Dermis blood vessel endothelial cell (primary cell): Measurements from ENCODE around the gene AKAP6. TPM values are rescaled to one million over a fixed set of nuclear protein-coding genes. Genes with fewer than 3 reads are reported as not detected.
A peak's percentile ranks its signal among the peaks of the same experiment; 100 is the strongest.
"Not testable (repeated sequence)": the region's sequence is repeated elsewhere in the genome, so short reads cannot be mapped to it uniquely, and the experiment has no call there.

Experiments used
- DNase-seq: peaks from one replicate; pipeline ENCODE4 v3.0.0; 2010
- total RNA-seq: library from RNA; depleted of rRNA; stranded (reverse); fragments of >200 nt; gene quantifications from 2 replicates; pipeline ENCODE4 v1.2.3, GENCODE V29; 2014

The AKAP6 gene
- total RNA-seq, 1 donor from 2014 or later = 0.51 TPM

DNA sequence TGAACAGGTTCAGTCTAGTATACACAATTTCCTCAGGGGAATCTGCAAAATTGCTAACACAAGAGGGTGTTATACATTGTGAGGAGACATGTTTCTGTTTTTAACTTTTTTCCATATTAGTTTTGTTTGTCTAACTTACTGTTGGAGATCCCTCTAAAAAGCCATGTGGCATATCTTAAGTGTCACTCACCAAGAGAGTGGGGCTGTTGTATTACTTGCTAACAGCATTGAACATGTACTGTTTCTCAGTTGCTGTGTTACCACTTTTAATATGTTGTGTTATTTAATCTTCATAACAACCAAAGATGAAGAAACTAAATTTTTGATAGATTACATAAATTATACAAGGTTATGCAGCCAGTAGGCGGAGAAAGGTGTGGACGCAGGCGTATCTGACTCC, 455.3 kb downstream of the AKAP6 start:
- DNase-seq = no peak

DNA sequence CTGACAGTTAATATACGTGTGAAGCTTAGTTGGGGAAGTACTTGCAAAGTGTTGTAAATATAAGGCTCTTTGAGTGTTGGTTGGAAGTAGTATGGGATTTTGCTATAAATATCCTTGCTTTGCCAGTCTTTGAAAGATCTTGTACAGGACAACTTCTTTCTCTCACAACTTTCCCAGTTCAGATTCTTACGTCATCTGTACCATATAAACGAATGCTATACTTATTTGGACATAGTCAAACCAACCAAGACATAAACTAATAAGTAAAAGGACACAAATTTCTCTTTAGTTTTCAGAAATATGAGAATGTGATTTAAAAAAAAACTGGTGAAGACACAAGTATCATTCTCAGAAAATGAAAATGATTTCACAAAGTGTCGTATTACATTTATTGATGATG, 456.5 kb downstream of the AKAP6 start:
- no peak for DNase-seq

DNA sequence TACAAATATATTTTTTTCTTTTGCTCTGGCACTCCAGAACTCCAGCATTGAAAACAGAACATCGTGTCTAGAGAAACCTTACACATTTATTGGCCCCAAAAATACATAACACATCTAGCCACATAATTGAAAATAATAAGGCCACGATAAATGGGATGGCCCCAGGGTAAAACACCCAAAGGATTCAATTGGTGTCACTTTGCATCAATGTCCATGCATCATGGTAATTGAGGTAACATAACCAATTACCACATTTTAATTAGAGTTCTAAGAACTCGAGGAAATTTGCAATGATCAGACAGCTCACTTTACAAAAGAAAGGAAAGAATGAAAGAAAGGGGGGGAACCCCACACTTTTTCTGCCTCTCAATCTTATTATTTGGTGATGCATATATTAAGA, 457.8 kb downstream of the AKAP6 start:
- DNase-seq = no peak

DNA sequence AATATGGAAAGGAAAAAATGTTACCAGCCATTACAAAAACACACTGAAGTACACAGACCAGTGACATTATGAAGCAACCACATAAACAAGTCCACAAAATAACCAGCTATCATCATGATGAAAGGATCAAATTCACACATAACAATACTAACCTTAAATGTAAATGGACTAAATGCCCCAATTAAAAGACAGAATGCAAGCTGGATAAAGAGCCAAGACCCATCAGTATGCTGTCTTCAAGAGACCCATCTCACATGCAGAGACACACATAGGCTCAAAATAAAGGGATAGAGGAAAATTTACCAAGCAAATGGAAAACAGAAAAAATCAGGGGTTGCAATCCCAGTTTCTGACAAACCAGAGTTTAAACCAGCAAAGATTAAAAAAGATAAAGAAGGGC, 463.9 kb downstream of the AKAP6 start:
- DNase-seq = not testable (repeated sequence)

DNA sequence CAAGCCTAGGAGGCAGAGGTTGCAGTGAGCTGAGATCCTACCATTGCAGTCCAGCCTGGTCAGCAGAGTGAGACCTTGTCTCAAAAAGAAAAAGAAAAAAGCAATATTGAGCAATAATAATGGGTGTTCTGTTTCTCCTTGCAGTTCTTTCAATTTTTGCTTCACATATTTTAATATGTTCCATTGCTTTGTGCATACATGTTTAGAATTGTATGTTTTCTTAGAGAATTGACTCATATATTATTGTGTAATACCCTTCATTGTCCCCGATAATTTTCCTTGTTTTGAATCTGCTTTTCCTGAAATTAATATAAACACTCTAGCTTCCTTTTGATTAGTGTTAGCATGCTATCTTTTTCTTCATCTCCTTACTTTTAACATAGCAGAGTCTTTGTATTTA, 471.2 kb downstream of the AKAP6 start:
- DNase-seq = no peak

DNA sequence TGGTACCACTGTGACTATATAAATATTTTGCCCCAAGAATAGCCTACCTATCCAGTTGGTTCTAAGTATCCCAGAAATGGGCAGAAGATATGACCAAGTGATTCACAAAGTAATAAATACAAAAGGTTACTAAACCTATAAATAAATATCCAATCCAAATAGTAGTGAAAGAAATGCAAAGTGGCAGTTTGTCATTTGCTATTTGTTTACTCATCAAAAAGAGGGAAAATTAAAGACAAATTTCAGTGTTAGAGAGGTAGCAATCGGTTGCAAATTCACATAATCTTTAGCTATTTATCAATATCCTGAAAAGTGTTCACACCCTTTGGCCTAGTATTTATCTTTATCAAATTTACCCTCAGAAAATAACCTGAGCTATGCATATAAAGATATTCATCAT, 473.2 kb downstream of the AKAP6 start:
- DNase-seq = no peak

DNA sequence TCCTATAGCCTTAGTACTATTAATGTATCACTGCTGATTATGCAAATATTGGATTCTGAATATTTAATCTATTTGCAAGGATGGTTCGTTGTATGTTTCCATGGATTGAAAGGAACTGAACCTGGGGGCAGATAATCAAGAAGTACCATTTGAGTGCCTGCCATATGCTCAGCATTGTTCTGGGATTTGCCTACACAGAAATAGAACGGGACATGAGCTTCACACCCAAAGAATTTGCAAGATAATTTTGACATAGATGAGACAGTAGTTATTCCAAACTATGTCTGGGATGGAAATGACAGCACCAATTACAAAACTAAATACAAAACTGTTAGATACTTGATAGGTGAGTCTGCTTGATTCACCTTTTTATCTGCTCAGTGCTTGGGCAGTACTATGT, 476.9 kb downstream of the AKAP6 start:
- no peak for DNase-seq

DNA sequence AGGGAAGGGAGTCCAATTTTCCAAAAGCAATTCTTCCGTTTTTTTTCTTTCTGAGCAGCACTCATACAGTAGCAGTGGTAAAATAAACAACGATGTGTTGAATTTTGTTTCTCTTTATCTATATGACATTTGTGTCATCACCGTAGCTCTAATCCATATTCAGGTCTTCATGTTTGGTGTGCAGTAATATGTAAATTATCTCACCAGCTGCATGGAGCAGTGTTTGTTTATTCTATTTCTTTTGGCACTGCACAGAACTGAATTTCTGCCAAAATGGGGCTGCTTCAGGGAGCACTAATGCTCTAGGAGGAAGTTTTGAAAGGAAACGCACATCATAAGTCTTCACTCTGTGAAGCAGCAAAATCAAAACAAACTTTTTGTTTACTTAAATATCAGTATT, 479.5 kb downstream of the AKAP6 start:
- DNase-seq = peak; percentile 45

DNA sequence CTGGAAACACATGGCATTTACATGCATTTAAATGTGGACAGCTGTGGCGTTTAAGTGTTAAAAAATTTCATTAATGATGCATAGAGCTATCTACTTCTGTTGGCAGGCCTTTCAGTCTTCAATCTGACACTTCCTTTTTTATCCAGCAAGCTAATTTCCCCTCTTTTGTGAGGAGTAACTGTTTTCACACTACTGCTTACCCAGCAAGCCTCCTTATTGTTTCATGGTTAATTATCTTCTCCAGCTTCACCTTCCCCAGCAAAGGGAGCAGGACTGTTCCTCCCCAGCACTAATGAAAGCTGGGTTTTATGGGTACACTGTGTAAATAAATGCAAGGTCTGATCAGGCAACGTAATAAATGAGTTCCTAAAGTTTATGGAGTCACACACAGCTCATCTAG, 480.2 kb downstream of the AKAP6 start:
- DNase-seq = peak; percentile 4

DNA sequence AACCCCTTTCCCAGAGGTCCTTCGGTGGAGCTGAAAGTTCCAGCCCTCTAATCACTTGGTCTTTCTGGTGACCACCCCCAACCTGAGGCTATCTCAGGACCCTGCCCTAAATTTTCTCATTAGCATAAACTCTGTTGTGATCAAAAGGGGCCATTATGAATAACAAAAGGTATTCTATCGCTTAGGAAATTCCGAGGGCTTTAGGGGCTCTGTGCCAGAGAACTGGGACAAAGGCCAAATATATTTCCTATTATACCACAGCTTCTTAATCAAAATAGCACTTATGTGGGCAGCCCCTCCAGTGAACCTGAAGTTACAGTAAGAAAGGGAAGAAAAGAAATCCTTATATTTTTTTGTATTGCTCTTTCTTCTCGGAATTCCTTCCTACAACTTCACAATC, 484.3 kb downstream of the AKAP6 start:
- peak; percentile 37 for DNase-seq

DNA sequence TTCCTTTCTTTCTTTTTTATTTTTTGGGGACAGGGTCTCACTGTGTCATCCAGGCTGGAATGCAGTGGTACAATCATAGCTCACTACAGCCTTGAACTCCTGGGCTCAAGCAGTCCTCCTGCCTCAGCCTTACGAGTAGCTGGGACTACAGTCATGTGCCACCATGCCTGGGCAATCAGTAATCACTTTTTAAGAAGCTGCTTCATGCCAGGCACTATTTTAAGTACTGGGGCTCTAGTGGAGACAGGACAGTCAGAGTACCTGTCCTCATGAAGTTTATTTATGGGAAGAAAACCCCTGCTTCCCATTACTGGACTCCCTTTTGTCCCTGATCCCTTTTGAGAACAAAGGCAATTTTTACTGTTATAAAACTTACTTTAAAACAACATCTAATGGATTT, 485.6 kb downstream of the AKAP6 start:
- DNase-seq = no peak

DNA sequence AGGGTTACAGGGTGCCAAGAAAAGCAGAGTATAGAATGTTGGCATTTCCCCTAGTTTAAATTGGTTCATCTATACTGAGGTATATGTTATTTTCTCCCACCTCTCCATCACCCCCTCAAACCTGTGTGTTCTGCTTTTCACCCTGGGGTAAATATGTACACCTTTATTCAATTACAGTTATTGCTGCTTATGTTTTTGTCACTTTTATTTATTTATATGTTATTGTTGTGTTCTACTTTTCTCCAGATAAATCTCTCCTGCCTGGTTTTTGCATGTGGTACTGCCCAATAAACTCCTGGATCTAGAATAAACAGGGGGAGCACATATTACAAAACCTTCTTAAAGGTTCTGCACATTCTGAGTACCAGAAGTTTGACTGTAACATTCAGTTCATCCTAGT, 487.5 kb downstream of the AKAP6 start:
- no peak for DNase-seq

DNA sequence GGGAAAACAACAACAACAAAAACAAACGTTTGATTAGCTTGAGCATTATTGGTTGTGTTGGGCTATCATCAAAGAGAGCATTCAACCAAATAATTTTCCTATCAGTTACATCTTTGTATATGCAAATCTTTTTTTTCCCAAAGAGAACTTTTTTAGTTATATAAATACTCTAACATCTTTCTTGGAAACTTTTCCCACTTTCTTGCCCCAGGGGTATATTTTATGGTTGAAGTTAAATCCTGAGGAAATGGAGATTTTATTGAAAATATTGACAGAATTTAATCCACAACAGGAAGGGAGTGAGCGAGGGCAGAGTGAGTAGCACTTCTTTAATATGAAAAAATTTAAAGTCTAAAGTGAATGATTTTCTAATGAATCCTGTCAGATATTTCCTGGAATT, 488.7 kb downstream of the AKAP6 start:
- DNase-seq = no peak

DNA sequence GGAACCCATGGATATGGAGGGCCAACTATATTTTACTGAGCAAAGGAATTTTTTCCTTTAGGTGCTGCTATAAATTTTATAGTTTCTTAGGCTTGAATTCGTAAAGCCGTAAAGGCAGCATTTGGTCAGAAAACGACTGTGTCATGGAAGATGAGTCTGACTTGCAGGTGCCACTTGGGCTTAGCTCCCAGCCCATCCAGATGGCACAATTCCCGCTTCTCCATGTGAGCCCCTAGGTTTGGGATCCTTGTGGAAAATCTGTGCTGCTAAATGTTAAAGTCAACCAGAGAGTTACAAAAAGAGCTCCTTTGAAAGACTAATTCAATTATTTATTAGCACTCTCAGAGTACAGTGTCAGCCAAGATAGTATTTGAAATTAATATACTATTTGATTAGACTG, 489.5 kb downstream of the AKAP6 start:
- no peak for DNase-seq

DNA sequence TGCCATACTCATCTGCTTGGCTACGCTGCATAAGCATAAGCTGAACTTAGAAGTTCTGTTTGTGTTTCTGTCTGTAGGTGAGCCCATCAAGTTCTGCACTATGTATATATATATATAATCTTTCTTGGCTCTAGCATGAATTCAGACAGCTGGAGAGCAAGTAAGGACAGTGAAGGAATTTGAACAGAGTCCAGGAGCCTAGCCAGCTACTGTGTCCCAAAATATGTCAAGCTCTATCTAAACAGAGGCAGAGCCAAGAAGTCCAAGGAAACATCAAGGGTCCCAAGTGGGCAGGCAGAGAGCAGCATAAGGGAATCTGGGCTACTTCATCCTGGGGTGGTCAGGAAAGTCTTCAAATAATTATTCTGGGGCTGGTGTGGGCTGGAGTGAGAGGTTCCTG, 491.1 kb downstream of the AKAP6 start:
- DNase-seq = no peak

DNA sequence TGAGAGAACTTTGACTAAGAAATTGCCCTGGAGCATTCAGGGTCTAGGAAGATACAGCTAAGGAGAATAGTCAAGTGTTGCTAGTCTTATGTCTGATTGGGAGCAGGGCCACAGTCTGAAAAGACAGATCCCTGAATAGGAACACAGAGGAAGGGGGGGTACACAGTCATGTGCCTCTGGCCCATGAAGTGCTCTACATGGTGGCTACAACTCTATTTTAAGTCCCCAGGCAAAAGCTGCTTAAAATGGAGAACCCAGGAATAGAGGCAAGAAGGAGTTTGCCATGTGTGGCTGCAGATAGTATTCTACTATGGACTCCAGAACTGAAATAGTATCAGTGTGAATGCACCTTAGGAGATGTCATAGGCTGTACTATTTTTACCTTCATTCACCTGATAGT, 491.6 kb downstream of the AKAP6 start:
- no peak for DNase-seq

DNA sequence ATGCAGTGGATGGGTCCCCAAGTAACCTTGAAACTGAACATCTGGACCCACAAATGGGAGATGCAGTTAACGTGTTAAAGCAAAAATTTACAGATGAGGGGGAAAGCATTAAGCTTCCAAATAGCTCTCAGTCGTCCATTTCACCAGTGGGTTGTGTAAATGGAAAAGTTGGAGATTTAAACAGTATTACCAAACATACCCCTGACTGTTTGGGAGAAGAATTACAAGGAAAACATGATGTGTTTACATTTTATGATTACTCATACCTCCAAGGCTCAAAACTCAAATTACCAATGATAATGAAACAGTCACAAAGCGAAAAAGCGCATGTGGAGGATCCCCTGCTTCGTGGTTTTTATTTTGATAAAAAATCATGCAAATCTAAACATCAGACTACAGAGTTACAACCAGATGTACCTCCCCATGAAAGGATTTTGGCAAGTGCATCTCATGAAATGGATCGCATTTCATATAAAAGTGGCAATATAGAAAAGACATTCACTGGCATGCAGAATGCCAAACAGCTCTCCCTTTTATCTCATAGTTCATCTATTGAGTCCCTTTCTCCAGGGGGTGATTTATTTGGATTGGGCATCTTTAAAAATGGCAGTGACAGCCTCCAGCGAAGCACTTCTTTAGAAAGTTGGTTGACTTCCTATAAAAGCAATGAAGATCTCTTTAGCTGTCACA, 493.0 kb downstream of the AKAP6 start:
- no peak for DNase-seq

DNA sequence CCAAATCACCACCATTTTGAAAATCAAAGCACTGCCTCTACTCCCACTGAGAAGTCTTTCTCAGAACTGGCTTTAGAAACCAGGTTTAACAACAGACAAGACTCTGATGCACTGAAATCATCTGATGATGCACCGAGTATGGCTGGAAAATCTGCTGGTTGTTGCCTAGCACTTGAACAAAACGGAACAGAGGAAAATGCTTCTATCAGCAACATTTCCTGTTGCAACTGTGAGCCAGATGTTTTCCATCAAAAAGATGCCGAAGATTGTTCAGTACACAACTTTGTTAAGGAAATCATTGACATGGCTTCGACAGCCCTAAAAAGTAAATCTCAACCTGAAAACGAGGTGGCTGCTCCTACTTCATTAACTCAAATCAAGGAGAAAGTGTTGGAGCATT, 494.6 kb downstream of the AKAP6 start:
- no peak for DNase-seq

DNA sequence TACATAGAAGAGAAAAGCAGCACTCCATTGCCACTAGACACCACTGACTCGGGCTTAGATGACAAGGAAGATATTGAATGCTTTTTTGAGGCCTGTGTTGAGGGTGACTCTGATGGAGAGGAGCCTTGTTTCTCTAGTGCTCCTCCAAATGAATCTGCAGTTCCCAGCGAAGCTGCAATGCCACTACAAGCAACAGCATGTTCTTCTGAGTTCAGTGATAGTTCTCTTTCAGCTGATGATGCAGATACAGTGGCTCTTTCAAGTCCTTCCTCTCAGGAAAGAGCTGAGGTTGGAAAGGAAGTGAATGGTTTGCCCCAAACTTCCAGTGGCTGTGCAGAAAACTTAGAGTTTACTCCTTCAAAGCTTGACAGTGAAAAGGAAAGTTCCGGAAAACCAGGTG, 495.1 kb downstream of the AKAP6 start:
- DNase-seq = no peak

DNA sequence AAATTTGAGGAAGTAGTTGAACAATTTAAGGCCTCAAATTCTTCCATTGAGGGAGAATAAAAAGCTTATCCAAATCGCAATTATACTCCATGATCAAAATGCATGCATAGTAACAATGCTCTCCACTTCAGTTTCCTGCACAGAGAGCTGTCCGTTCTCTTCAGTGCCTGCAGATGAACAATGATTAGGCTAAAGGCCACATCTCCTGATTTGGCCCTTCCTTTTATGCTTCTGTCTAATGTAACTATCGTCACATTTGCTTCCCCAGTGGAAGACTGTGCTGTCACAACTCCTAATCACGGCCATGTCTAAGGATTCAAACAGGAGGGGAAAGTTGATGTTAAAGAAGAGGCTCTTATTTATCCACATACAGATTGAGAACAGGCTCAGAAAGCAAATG, 496.0 kb downstream of the AKAP6 start:
- no peak for DNase-seq

DNA sequence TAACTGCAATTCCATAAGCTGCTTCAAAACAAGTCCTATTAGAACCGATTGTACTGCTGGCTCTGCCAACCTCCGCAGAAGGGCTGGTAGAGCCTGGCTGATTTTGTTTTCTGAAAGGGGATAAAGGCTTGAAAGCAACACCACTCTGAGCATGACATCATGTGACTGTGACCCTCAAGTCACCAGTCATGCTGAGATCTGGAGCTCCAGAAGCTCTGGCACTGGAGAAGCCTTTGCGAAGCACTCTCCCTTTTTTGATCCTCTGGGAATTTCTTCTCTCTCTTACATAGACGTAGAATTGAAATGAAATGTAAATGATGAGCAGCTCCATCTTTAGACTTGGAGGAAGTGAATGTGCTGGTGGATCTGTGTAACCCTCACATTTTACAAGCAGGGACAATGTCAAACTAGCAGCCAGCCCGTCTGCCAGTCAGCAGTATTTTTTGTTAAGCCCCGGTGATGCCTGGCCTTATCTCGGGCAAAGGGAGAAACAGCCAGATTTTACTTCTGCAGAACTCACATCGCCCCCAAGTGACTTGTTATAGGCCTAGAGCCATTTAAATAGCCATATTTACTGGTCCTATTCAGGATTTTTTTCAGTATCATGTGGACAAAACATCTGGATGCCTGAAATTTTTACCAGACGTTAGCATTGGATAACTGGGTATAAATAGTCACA, 497.4 kb downstream of the AKAP6 start:
- no peak for DNase-seq

DNA sequence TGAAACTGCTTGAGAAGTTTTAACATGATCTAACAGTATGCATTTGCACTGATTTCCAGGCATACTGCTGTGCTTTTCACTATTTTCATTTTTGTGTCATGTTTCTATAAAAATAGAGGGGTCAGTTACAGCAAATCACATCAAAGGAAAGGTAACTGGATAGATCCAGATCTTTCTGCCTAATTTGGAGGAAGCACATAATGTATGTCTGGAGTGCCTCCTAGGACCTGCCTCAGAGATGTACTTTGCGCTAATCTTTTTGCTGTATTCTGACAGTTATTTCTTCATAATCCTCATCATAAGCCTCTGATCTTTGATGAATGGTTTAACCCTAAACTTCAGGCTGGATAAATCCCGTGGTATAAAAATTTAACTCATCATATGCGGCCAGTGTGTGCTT, 498.4 kb downstream of the AKAP6 start:
- DNase-seq = no peak

DNA sequence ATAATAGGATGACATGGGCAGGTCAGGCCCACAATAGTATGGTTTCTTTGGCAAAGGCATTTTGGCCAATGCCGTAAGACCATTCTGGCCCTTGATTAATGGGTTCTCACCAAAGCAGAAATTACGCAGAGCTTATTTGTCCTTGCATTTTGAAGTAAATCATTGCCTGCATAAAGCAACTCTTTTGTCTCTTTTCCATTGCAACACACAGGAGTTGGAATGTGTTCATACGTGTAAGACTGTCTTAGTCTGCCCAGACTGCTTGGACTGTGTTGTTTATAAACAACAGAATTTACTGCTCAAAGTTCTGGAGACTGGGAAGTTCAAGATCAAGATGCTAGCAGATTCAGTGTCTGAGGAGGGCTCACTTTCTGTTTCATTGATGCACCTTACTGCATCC, 506.8 kb downstream of the AKAP6 start:
- no peak for DNase-seq

DNA sequence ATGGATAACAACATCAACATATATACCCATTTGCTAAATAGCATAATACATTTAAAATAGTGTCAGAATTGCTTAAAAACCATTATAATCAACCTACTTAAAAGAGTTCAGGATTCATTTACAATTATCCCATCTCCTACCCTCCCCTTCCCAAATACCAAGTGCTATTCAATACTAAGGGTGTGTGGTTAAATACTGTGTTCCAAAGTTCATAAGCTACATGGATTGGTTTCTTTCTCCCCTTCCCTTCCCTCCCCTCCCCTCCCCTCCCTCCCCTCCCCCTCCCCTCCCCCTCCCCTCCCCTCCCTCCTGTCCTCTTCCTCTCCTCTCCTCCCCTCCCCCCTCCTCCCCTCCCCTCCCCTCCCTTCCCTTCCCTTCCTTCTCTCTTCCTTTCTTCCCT, 512.6 kb downstream of the AKAP6 start:
- DNase-seq = no peak

DNA sequence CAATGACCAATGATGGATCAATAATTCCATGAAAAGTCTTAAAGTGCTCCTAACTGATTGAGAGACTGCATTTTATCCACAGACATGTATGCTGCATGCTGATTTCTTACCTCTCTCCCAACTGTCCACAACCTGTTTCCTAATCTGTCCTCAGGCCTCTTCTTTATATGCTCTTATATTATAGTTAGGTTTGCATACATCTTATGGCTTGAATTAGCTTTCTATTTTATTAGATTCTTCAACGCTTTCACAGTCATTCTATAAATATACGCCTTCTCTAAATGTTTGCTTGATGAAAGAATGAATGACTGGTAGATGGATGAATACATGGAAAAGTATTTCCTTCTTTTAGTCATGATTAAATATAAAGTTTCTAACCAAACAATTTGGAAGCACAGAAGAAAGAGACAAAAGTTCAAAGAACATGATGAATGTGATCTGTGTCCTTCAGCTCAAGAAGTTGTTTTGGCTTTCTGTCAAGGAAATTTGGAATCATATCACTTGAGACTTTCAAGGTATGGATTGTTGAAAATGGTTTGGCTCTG, 517.8 kb downstream of the AKAP6 start:
- DNase-seq = no peak
